Muscle of leg (tissue), 11 donors: Measurements from ENCODE around the gene NARS2. TPM values are rescaled to one million over a fixed set of nuclear protein-coding genes. Genes with fewer than 3 reads are reported as not detected.
"Not testable (repeated sequence)": the region's sequence is repeated elsewhere in the genome, so short reads cannot be mapped to it uniquely, and the experiment has no call there.

Source experiments
- DNase-seq: peaks from one replicate; pipeline ENCODE4 v3.0.0; 2013
- H3K27ac ChIP-seq: one replicate; pipeline ENCODE4 v1.5.1; 2013; ENCODE audit warnings: mild to moderate bottlenecking, low read length, control low read depth
- H3K27me3 ChIP-seq: one replicate; pipeline ENCODE4 v1.6.1; 2013; ENCODE audit warnings: low read length; ENCODE audit not compliant: control insufficient read depth, insufficient read depth
- H3K36me3 ChIP-seq: one replicate; pipeline ENCODE4 v1.6.1; 2013; ENCODE audit warnings: low read length; ENCODE audit not compliant: control insufficient read depth, insufficient read depth
- H3K4me1 ChIP-seq: one replicate; pipeline ENCODE4 v1.6.1; 2013; ENCODE audit warnings: low read length; ENCODE audit not compliant: control insufficient read depth, insufficient read depth
- H3K4me3 ChIP-seq: one replicate; pipeline ENCODE4 v1.5.1; 2013; ENCODE audit warnings: low read length, control low read depth
- H3K9me3 ChIP-seq: replicated peaks from 2 replicates; pipeline ENCODE4 v1.6.1; 2013; ENCODE audit warnings: low read depth, low read length; ENCODE audit not compliant: control insufficient read depth
- WGBS: methylation state at CpG from one replicate; pipeline ENCODE4 v1.1.5; 2013; ENCODE audit warnings: missing lambda C conversion rate; ENCODE audit not compliant: insufficient coverage; 5-methylcytosine and 5-hydroxymethylcytosine counted together
- polyA plus RNA-seq, 8 donors: library from polyadenylated mRNA; unstranded; fragments of 120-200 nt; gene quantifications; one replicate each; pipeline versions ENCODE4 v1.2.1 to v1.2.3, GENCODE V29; 2013; ENCODE audit warnings: inconsistent platforms in 1 of 8, low replicate concordance in 1 of 8; ENCODE audit not compliant: insufficient read length in 8 of 8, insufficient read depth in 1 of 8
- total RNA-seq: library from RNA; stranded (reverse); fragments of 120-200 nt; gene quantifications from one replicate; pipeline ENCODE4 v1.2.4, GENCODE V29; 2013

The NARS2 gene
- total and polyA plus RNA-seq, 9 donors, result 11.5 to 20.3 (median 14.9) TPM

GRCh38 chr11:78605296-78605695, 30.6 kb upstream of the NARS2 start:
- Histone ChIP-seq H3K4me1 (no peaks in the 10 kb centered on the region), H3K27me3 (peaks cover 5% of the 10 kb centered on the region), H3K9me3 (no peaks in the 10 kb centered on the region), H3K27ac (no peak overlapping the region), H3K4me3 (no peak overlapping the region), H3K36me3 (no peaks in the 10 kb centered on the region)
- 83% methylated on average over 5 of the region's 7 CpGs for WGBS
- DNase-seq, result no peak

GRCh38 chr11:78603792-78604191, 29.1 kb upstream of the NARS2 start:
- Histone ChIP-seq H3K36me3 (no peaks in the 10 kb centered on the region), H3K27me3 (peaks cover 5% of the 10 kb centered on the region), H3K27ac (no peak overlapping the region), H3K4me3 (no peak overlapping the region), H3K4me1 (no peaks in the 10 kb centered on the region), H3K9me3 (no peaks in the 10 kb centered on the region)
- no CpG with 5 or more reads among the region's 1 CpG for WGBS
- no peak for DNase-seq

- H3K9me3 ChIP-seq, H3K4me1 ChIP-seq, H3K4me3 ChIP-seq, H3K36me3 ChIP-seq, H3K27me3 ChIP-seq, DNase-seq, H3K27ac ChIP-seq: not testable (repeated sequence)
- 100% methylated on average over 1 of the region's 5 CpGs for WGBS
Observed at GRCh38 chr11:78602771-78603170, 28.1 kb upstream of the NARS2 start.

- not testable (repeated sequence) for DNase-seq, H3K27ac ChIP-seq, H3K4me1 ChIP-seq, H3K36me3 ChIP-seq, H3K9me3 ChIP-seq, H3K27me3 ChIP-seq, H3K4me3 ChIP-seq
- no CpG with 5 or more reads among the region's 5 CpGs for WGBS
Observed at GRCh38 chr11:78601066-78601465, 26.4 kb upstream of the NARS2 start.

- DNase-seq, H3K36me3 ChIP-seq, H3K9me3 ChIP-seq, H3K4me1 ChIP-seq, H3K4me3 ChIP-seq, H3K27ac ChIP-seq, H3K27me3 ChIP-seq: not testable (repeated sequence)
- WGBS, result no CpG with 5 or more reads among the region's 2 CpGs
Observed at GRCh38 chr11:78597579-78597978, 22.9 kb upstream of the NARS2 start.

GRCh38 chr11:78595436-78596130, 20.9 kb upstream of the NARS2 start:
- H3K4me1 ChIP-seq, result no peaks in the 10 kb centered on the region
- no peaks in the 10 kb centered on the region for H3K27me3 ChIP-seq
- no peak overlapping the region for H3K4me3 ChIP-seq
- no peaks in the 10 kb centered on the region for H3K36me3 ChIP-seq
- H3K9me3 ChIP-seq, result no peaks in the 10 kb centered on the region
- 9% methylated on average over 4 of the region's 16 CpGs for WGBS
- DNase-seq, result no peak
- H3K27ac ChIP-seq, result no peak overlapping the region

GRCh38 chr11:78594814-78595213, 20.1 kb upstream of the NARS2 start:
- Histone ChIP-seq H3K4me3 (no peak overlapping the region), H3K9me3 (no peaks in the 10 kb centered on the region), H3K36me3 (no peaks in the 10 kb centered on the region), H3K27me3 (no peaks in the 10 kb centered on the region), H3K27ac (no peak overlapping the region), H3K4me1 (no peaks in the 10 kb centered on the region)
- 47% methylated on average over 2 of the region's 3 CpGs for WGBS
- DNase-seq, result no peak

- Histone ChIP-seq H3K4me1 (no peaks in the 10 kb centered on the region), H3K27ac (no peak overlapping the region), H3K27me3 (no peaks in the 10 kb centered on the region), H3K9me3 (peaks cover 8% of the 10 kb centered on the region), H3K4me3 (no peak overlapping the region), H3K36me3 (no peaks in the 10 kb centered on the region)
- DNase-seq, result no peak
- 50% methylated on average over 3 of the region's 3 CpGs for WGBS
Observed at GRCh38 chr11:78588517-78588916, 13.9 kb upstream of the NARS2 start.

GRCh38 chr11:78587446-78587845, 12.8 kb upstream of the NARS2 start:
- 64% methylated on average over 2 of the region's 3 CpGs for WGBS
- no peak for DNase-seq
- peaks cover 13% of the 10 kb centered on the region for H3K9me3 ChIP-seq
- no peaks in the 10 kb centered on the region for H3K4me1 ChIP-seq
- H3K4me3 ChIP-seq, result no peak overlapping the region
- no peaks in the 10 kb centered on the region for H3K27me3 ChIP-seq
- no peak overlapping the region for H3K27ac ChIP-seq
- H3K36me3 ChIP-seq, result no peaks in the 10 kb centered on the region

- Histone ChIP-seq H3K4me1 (no peaks in the 10 kb centered on the region), H3K27me3 (no peaks in the 10 kb centered on the region), H3K27ac (no peak overlapping the region), H3K36me3 (no peaks in the 10 kb centered on the region), H3K4me3 (no peak overlapping the region), H3K9me3 (peaks cover 14% of the 10 kb centered on the region)
- WGBS, result no CpG with 5 or more reads among the region's 1 CpG
- DNase-seq, result no peak
Observed at GRCh38 chr11:78586452-78587046, 11.9 kb upstream of the NARS2 start.
